ENCODE results near the gene PRND.

The PRND gene

GRCh38 chr20:4724459-4725262 is 3.0 kb downstream of the PRND start:
- TF ChIP-seq MAX (IDR thresholded peaks at IDR 0.05), result no peak
- TF ChIP-seq CREB1 (IDR thresholded peaks at IDR 0.05; ENCODE audit: low read depth), result no peak
- TF ChIP-seq RAD21 (IDR thresholded peaks at IDR 0.05; ENCODE audit: low read depth), result no peak
- TF ChIP-seq TCF12 (IDR thresholded peaks at IDR 0.05; ENCODE audit: low read depth), result no peak
- no peak for TF ChIP-seq FOXM1 (IDR thresholded peaks at IDR 0.05; ENCODE audit: borderline replicate concordance, low read depth)

GRCh38 chr20:4725263-4725550 is 3.5 kb downstream of the PRND start:
- TF ChIP-seq TAF1 (IDR thresholded peaks at IDR 0.05; ENCODE audit: low read depth) (no peak), CEBPB (IDR thresholded peaks at IDR 0.05) (no peak), TEAD4 (IDR thresholded peaks at IDR 0.05) (no peak), EP300 (IDR thresholded peaks at IDR 0.05; ENCODE audit: borderline replicate concordance) (no peak), ZBTB7A (IDR thresholded peaks at IDR 0.05; ENCODE audit: low read depth) (no peak), TCF12 (IDR thresholded peaks at IDR 0.05; ENCODE audit: low read depth) (no peak)
- TF ChIP-seq, protein P1, sequence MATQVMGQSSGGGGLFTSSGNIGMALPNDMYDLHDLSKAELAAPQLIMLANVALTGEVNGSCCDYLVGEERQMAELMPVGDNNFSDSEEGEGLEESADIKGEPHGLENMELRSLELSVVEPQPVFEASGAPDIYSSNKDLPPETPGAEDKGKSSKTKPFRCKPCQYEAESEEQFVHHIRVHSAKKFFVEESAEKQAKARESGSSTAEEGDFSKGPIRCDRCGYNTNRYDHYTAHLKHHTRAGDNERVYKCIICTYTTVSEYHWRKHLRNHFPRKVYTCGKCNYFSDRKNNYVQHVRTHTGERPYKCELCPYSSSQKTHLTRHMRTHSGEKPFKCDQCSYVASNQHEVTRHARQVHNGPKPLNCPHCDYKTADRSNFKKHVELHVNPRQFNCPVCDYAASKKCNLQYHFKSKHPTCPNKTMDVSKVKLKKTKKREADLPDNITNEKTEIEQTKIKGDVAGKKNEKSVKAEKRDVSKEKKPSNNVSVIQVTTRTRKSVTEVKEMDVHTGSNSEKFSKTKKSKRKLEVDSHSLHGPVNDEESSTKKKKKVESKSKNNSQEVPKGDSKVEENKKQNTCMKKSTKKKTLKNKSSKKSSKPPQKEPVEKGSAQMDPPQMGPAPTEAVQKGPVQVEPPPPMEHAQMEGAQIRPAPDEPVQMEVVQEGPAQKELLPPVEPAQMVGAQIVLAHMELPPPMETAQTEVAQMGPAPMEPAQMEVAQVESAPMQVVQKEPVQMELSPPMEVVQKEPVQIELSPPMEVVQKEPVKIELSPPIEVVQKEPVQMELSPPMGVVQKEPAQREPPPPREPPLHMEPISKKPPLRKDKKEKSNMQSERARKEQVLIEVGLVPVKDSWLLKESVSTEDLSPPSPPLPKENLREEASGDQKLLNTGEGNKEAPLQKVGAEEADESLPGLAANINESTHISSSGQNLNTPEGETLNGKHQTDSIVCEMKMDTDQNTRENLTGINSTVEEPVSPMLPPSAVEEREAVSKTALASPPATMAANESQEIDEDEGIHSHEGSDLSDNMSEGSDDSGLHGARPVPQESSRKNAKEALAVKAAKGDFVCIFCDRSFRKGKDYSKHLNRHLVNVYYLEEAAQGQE (IDR thresholded peaks at IDR 0.05; ENCODE audit: low read depth), result no peak

DNA sequence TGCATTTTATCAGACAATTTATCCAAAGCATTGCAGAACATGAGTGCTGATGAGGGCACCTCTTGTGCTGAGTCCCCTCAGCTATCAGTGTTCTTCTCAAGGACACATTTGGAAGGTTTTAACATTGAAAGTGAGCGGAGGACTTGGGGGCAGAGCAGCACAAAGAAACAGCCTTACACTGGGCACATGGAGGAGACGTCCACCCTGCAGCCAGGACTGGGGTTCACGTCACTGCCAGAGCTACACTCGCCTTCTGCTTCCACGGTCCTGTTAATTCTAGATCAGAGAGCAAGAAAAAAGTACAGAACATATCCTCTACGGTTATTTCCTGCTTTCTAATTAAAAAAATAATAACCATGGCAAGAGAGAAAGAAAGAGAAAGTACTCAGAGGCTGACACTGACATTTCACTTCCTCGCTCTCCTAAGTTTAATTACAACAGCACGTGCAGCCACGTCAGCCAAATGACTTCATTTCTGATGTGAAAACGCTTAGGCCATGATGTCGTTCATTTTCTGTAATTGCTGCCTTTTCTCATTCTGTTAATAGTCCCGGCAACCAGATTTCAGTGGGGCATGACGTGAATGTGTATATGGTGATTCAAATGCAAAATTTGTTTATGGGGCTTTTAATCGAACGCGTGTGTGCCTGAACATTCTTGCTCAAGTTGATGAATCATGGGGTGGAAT is 5.1 kb downstream of the PRND start:
- TF ChIP-seq CREB1 (IDR thresholded peaks at IDR 0.05; ENCODE audit: low read depth) (no peak), YY1 (IDR thresholded peaks at IDR 0.05; ENCODE audit: low read depth) (no peak), NFIC (IDR thresholded peaks at IDR 0.05) (no peak), TEAD4 (IDR thresholded peaks at IDR 0.05) (no peak), TCF12 (IDR thresholded peaks at IDR 0.05; ENCODE audit: low read depth) (no peak), ZBTB7A (IDR thresholded peaks at IDR 0.05; ENCODE audit: low read depth) (no peak), MAX (IDR thresholded peaks at IDR 0.05) (no peak), FOXM1 (IDR thresholded peaks at IDR 0.05; ENCODE audit: borderline replicate concordance, low read depth) (no peak), EP300 (IDR thresholded peaks at IDR 0.05; ENCODE audit: borderline replicate concordance) (no peak)

GRCh38 chr20:4728120-4728760 is 6.5 kb downstream of the PRND start:
- TF ChIP-seq TEAD4 (IDR thresholded peaks at IDR 0.05), result no peak
- TF ChIP-seq CEBPB (IDR thresholded peaks at IDR 0.05), result no peak

GRCh38 chr20:4729265-4729664 is 7.6 kb downstream of the PRND start:
- no peak for TF ChIP-seq FOXM1 (IDR thresholded peaks at IDR 0.05; ENCODE audit: borderline replicate concordance, low read depth)
- no peak for TF ChIP-seq EP300 (IDR thresholded peaks at IDR 0.05; ENCODE audit: borderline replicate concordance)

DNA sequence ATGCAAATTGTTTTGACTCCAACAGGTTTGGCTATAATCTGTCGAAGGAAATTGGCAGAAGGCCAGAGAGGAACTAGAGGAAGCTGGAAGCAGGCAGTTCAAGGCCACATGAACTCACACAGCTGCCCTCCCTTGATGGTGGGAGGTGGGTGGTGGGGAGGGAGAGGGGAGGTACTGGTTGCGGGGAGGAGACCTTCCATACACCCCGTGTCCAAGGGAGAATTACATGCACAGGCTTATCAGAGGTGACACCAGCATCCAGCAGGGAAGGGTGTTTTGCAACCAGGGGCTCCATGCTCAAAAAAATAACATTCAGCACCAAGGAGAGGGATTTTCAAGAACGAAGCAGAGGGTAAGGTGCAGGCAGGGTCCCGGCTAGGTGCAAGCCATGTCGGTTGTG is 9.1 kb downstream of the PRND start:
- TF ChIP-seq TCF12 (IDR thresholded peaks at IDR 0.05; ENCODE audit: low read depth) (no peak), EGR1 (IDR thresholded peaks at IDR 0.05) (no peak), ZBTB7A (IDR thresholded peaks at IDR 0.05; ENCODE audit: low read depth) (no peak), TAF1 (IDR thresholded peaks at IDR 0.05; ENCODE audit: low read depth) (no peak), YY1 (IDR thresholded peaks at IDR 0.05; ENCODE audit: low read depth) (no peak), NFIC (IDR thresholded peaks at IDR 0.05) (no peak), CREB1 (IDR thresholded peaks at IDR 0.05; ENCODE audit: low read depth) (no peak), FOXM1 (IDR thresholded peaks at IDR 0.05; ENCODE audit: borderline replicate concordance, low read depth) (no peak), CEBPB (IDR thresholded peaks at IDR 0.05) (peak; percentile 79), MAX (IDR thresholded peaks at IDR 0.05) (no peak), RAD21 (IDR thresholded peaks at IDR 0.05; ENCODE audit: low read depth) (no peak), EP300 (IDR thresholded peaks at IDR 0.05; ENCODE audit: borderline replicate concordance) (no peak)
- TF ChIP-seq, protein P1 (IDR thresholded peaks at IDR 0.05; ENCODE audit: low read depth), result peak; percentile 87

GRCh38 chr20:4736875-4737274 is 15.2 kb downstream of the PRND start:
- TF ChIP-seq EP300 (IDR thresholded peaks at IDR 0.05; ENCODE audit: borderline replicate concordance) (no peak), MAX (IDR thresholded peaks at IDR 0.05) (no peak), CEBPB (IDR thresholded peaks at IDR 0.05) (no peak), EGR1 (IDR thresholded peaks at IDR 0.05) (no peak), NFIC (IDR thresholded peaks at IDR 0.05) (no peak), YY1 (IDR thresholded peaks at IDR 0.05; ENCODE audit: low read depth) (no peak), ZBTB7A (IDR thresholded peaks at IDR 0.05; ENCODE audit: low read depth) (no peak), TAF1 (IDR thresholded peaks at IDR 0.05; ENCODE audit: low read depth) (no peak), TCF12 (IDR thresholded peaks at IDR 0.05; ENCODE audit: low read depth) (no peak), RAD21 (IDR thresholded peaks at IDR 0.05; ENCODE audit: low read depth) (no peak), CREB1 (IDR thresholded peaks at IDR 0.05; ENCODE audit: low read depth) (no peak), FOXM1 (IDR thresholded peaks at IDR 0.05; ENCODE audit: borderline replicate concordance, low read depth) (no peak), TEAD4 (IDR thresholded peaks at IDR 0.05) (no peak)
- TF ChIP-seq, protein P1 (IDR thresholded peaks at IDR 0.05; ENCODE audit: low read depth), result no peak
- TF ChIP-seq, protein P2, sequence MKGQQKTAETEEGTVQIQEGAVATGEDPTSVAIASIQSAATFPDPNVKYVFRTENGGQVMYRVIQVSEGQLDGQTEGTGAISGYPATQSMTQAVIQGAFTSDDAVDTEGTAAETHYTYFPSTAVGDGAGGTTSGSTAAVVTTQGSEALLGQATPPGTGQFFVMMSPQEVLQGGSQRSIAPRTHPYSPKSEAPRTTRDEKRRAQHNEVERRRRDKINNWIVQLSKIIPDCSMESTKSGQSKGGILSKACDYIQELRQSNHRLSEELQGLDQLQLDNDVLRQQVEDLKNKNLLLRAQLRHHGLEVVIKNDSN (IDR thresholded peaks at IDR 0.05), result no peak

Measured in Ishikawa (cell line).